ENCODE results near the gene USO1.
"Not testable (repeated sequence)": the region's sequence is repeated elsewhere in the genome, so short reads cannot be mapped to it uniquely, and the experiment has no call there.

The USO1 gene

GRCh38 chr4:75777589-75777988 lies 53.2 kb downstream of the USO1 start:
- H3K4me3 ChIP-seq (ENCODE audit: low read length) = no peak overlapping the region
- no peaks in the 10 kb centered on the region for H3K27me3 ChIP-seq (replicated peaks; ENCODE audit: control insufficient read depth, insufficient read depth, low read length)
- no peaks in the 10 kb centered on the region for H3K4me1 ChIP-seq (ENCODE audit: control insufficient read depth, insufficient read depth, low read length)
- H3K9me3 ChIP-seq (ENCODE audit: control insufficient read depth, low read length) = peaks cover 10% of the 10 kb centered on the region
- no peak overlapping the region for H3K9ac ChIP-seq (ENCODE audit: low read length)
- no peak for DNase-seq (ENCODE audit: low read depth)
- peaks cover 89% of the 10 kb centered on the region for H3K36me3 ChIP-seq (ENCODE audit: control insufficient read depth, insufficient read depth, low read length, severe bottlenecking)

GRCh38 chr4:75779105-75779757 lies 54.9 kb downstream of the USO1 start:
- H3K4me1 ChIP-seq (ENCODE audit: control insufficient read depth, insufficient read depth, low read length) = no peaks in the 10 kb centered on the region
- peaks cover 91% of the 10 kb centered on the region for H3K36me3 ChIP-seq (ENCODE audit: control insufficient read depth, insufficient read depth, low read length, severe bottlenecking)
- no peak overlapping the region for H3K4me3 ChIP-seq (ENCODE audit: low read length)
- no peak for DNase-seq (ENCODE audit: low read depth)
- no peaks in the 10 kb centered on the region for H3K27me3 ChIP-seq (replicated peaks; ENCODE audit: control insufficient read depth, insufficient read depth, low read length)
- no peak overlapping the region for H3K9ac ChIP-seq (ENCODE audit: low read length)
- H3K9me3 ChIP-seq (ENCODE audit: control insufficient read depth, low read length) = peaks cover 10% of the 10 kb centered on the region

GRCh38 chr4:75781305-75781704 lies 56.9 kb downstream of the USO1 start:
- Histone ChIP-seq H3K27me3 (replicated peaks; ENCODE audit: control insufficient read depth, insufficient read depth, low read length) (no peaks in the 10 kb centered on the region), H3K36me3 (ENCODE audit: control insufficient read depth, insufficient read depth, low read length, severe bottlenecking) (peaks cover 90% of the 10 kb centered on the region), H3K9me3 (ENCODE audit: control insufficient read depth, low read length) (peaks cover 10% of the 10 kb centered on the region), H3K4me3 (ENCODE audit: low read length) (no peak overlapping the region), H3K9ac (ENCODE audit: low read length) (no peak overlapping the region), H3K4me1 (ENCODE audit: control insufficient read depth, insufficient read depth, low read length) (no peaks in the 10 kb centered on the region)
- no peak for DNase-seq (ENCODE audit: low read depth)

GRCh38 chr4:75786526-75786925 lies 62.1 kb downstream of the USO1 start:
- Histone ChIP-seq H3K9ac (ENCODE audit: low read length) (no peak overlapping the region), H3K4me3 (ENCODE audit: low read length) (no peak overlapping the region), H3K9me3 (ENCODE audit: control insufficient read depth, low read length) (no peaks in the 10 kb centered on the region), H3K4me1 (ENCODE audit: control insufficient read depth, insufficient read depth, low read length) (peaks cover 5% of the 10 kb centered on the region), H3K27me3 (replicated peaks; ENCODE audit: control insufficient read depth, insufficient read depth, low read length) (no peaks in the 10 kb centered on the region), H3K36me3 (ENCODE audit: control insufficient read depth, insufficient read depth, low read length, severe bottlenecking) (peaks cover 93% of the 10 kb centered on the region)
- DNase-seq (ENCODE audit: low read depth) = no peak

- Histone ChIP-seq H3K4me1 (ENCODE audit: control insufficient read depth, insufficient read depth, low read length) (peaks cover 5% of the 10 kb centered on the region), H3K36me3 (ENCODE audit: control insufficient read depth, insufficient read depth, low read length, severe bottlenecking) (peaks cover 93% of the 10 kb centered on the region), H3K4me3 (ENCODE audit: low read length) (no peak overlapping the region), H3K9ac (ENCODE audit: low read length) (no peak overlapping the region), H3K27me3 (replicated peaks; ENCODE audit: control insufficient read depth, insufficient read depth, low read length) (no peaks in the 10 kb centered on the region), H3K9me3 (ENCODE audit: control insufficient read depth, low read length) (no peaks in the 10 kb centered on the region)
- DNase-seq (ENCODE audit: low read depth) = no peak
Observed at GRCh38 chr4:75786938-75787337, 62.6 kb downstream of the USO1 start.

GRCh38 chr4:75790024-75790423 lies 65.6 kb downstream of the USO1 start:
- Histone ChIP-seq H3K9ac (ENCODE audit: low read length) (no peak overlapping the region), H3K9me3 (ENCODE audit: control insufficient read depth, low read length) (no peaks in the 10 kb centered on the region), H3K4me1 (ENCODE audit: control insufficient read depth, insufficient read depth, low read length) (peaks cover 5% of the 10 kb centered on the region), H3K36me3 (ENCODE audit: control insufficient read depth, insufficient read depth, low read length, severe bottlenecking) (peaks cover 92% of the 10 kb centered on the region), H3K27me3 (replicated peaks; ENCODE audit: control insufficient read depth, insufficient read depth, low read length) (no peaks in the 10 kb centered on the region), H3K4me3 (ENCODE audit: low read length) (no peak overlapping the region)
- DNase-seq (ENCODE audit: low read depth) = no peak

GRCh38 chr4:75800972-75801371 lies 76.6 kb downstream of the USO1 start:
- Histone ChIP-seq H3K27me3 (replicated peaks; ENCODE audit: control insufficient read depth, insufficient read depth, low read length) (no peaks in the 10 kb centered on the region), H3K9me3 (ENCODE audit: control insufficient read depth, low read length) (no peaks in the 10 kb centered on the region), H3K4me1 (ENCODE audit: control insufficient read depth, insufficient read depth, low read length) (peaks cover 8% of the 10 kb centered on the region), H3K36me3 (ENCODE audit: control insufficient read depth, insufficient read depth, low read length, severe bottlenecking) (peaks cover 73% of the 10 kb centered on the region), H3K4me3 (ENCODE audit: low read length) (no peak overlapping the region), H3K9ac (ENCODE audit: low read length) (no peak overlapping the region)
- DNase-seq (ENCODE audit: low read depth) = no peak

- H3K4me3 ChIP-seq (ENCODE audit: low read length); H3K9me3 ChIP-seq (ENCODE audit: control insufficient read depth, low read length); H3K27me3 ChIP-seq (replicated peaks; ENCODE audit: control insufficient read depth, insufficient read depth, low read length); H3K9ac ChIP-seq (ENCODE audit: low read length): not testable (repeated sequence)
- H3K36me3 ChIP-seq (ENCODE audit: control insufficient read depth, insufficient read depth, low read length, severe bottlenecking) = peaks cover 90% of the 10 kb centered on the region
- DNase-seq (ENCODE audit: low read depth) = peak; percentile 22
- H3K4me1 ChIP-seq (ENCODE audit: control insufficient read depth, insufficient read depth, low read length) = peaks cover 10% of the 10 kb centered on the region
Observed at GRCh38 chr4:75806035-75806434, 81.7 kb downstream of the USO1 start.

GRCh38 chr4:75817901-75818300 lies 93.5 kb downstream of the USO1 start:
- Histone ChIP-seq H3K9ac (ENCODE audit: low read length) (no peak overlapping the region), H3K27me3 (replicated peaks; ENCODE audit: control insufficient read depth, insufficient read depth, low read length) (no peaks in the 10 kb centered on the region), H3K36me3 (ENCODE audit: control insufficient read depth, insufficient read depth, low read length, severe bottlenecking) (peaks cover 43% of the 10 kb centered on the region), H3K4me1 (ENCODE audit: control insufficient read depth, insufficient read depth, low read length) (peaks cover 10% of the 10 kb centered on the region), H3K4me3 (ENCODE audit: low read length) (no peak overlapping the region), H3K9me3 (ENCODE audit: control insufficient read depth, low read length) (no peaks in the 10 kb centered on the region)
- DNase-seq (ENCODE audit: low read depth) = no peak

GRCh38 chr4:75819121-75819520 lies 94.7 kb downstream of the USO1 start:
- Histone ChIP-seq H3K36me3 (ENCODE audit: control insufficient read depth, insufficient read depth, low read length, severe bottlenecking) (peaks cover 31% of the 10 kb centered on the region), H3K27me3 (replicated peaks; ENCODE audit: control insufficient read depth, insufficient read depth, low read length) (no peaks in the 10 kb centered on the region), H3K4me3 (ENCODE audit: low read length) (no peak overlapping the region), H3K9ac (ENCODE audit: low read length) (no peak overlapping the region), H3K9me3 (ENCODE audit: control insufficient read depth, low read length) (no peaks in the 10 kb centered on the region), H3K4me1 (ENCODE audit: control insufficient read depth, insufficient read depth, low read length) (peaks cover 15% of the 10 kb centered on the region)
- DNase-seq (ENCODE audit: low read depth) = no peak

GRCh38 chr4:75820197-75820596 lies 95.8 kb downstream of the USO1 start:
- Histone ChIP-seq H3K36me3 (ENCODE audit: control insufficient read depth, insufficient read depth, low read length, severe bottlenecking) (peaks cover 20% of the 10 kb centered on the region), H3K4me3 (ENCODE audit: low read length) (no peak overlapping the region), H3K9me3 (ENCODE audit: control insufficient read depth, low read length) (no peaks in the 10 kb centered on the region), H3K9ac (ENCODE audit: low read length) (no peak overlapping the region), H3K27me3 (replicated peaks; ENCODE audit: control insufficient read depth, insufficient read depth, low read length) (no peaks in the 10 kb centered on the region), H3K4me1 (ENCODE audit: control insufficient read depth, insufficient read depth, low read length) (peaks cover 18% of the 10 kb centered on the region)
- DNase-seq (ENCODE audit: low read depth) = no peak

- no peaks in the 10 kb centered on the region for H3K9me3 ChIP-seq (ENCODE audit: control insufficient read depth, low read length)
- peaks cover 16% of the 10 kb centered on the region for H3K36me3 ChIP-seq (ENCODE audit: control insufficient read depth, insufficient read depth, low read length, severe bottlenecking)
- H3K4me1 ChIP-seq (ENCODE audit: control insufficient read depth, insufficient read depth, low read length) = peaks cover 18% of the 10 kb centered on the region
- no peak overlapping the region for H3K4me3 ChIP-seq (ENCODE audit: low read length)
- no peak for DNase-seq (ENCODE audit: low read depth)
- H3K27me3 ChIP-seq (replicated peaks; ENCODE audit: control insufficient read depth, insufficient read depth, low read length) = no peaks in the 10 kb centered on the region
- H3K9ac ChIP-seq (ENCODE audit: low read length) = no peak overlapping the region
Observed at GRCh38 chr4:75820676-75821075, 96.3 kb downstream of the USO1 start.
